Right lobe of liver (tissue), 4 donors: ENCODE data around the gene LHX1.

Source experiments
- CTCF ChIP-seq, 4 donors: fragments of 200-600 bp in 3 of 4; fragments of 450-650 bp in 1 of 4; IDR thresholded peaks; one replicate each; pipeline versions ENCODE4 v1.5.1 to v1.8.0; 2016 to 2022; ENCODE audit warnings: antibody characterized with exemption in 4 of 4, mild to moderate bottlenecking in 2 of 4
- POLR2A ChIP-seq: fragments of 450-650 bp; IDR thresholded peaks from one replicate; pipeline ENCODE4 v1.6.1; 2017; ENCODE audit warnings: antibody characterized with exemption, mild to moderate bottlenecking
- donor health status: DM: no; HTN: no; CAD: no.
- donor health status: DM: no; HTN: no; CAD: no.
- donor health status: DM: no; HTN: yes; CAD: no.

GRCh38 chr17:36930583-36930900 lies 6.7 kb upstream of the LHX1 start:
- TF ChIP-seq CTCF (IDR thresholded peaks at IDR 0.05) (no peak), POLR2A (no peak)
